Measurements from ENCODE around the gene FXR2.
A peak's percentile ranks its signal among the peaks of the same experiment; 100 is the strongest.

The FXR2 gene

GRCh38 chr17:7589204-7589868 is 25.4 kb downstream of the FXR2 start:
- no peak overlapping the region for H3K4me3 ChIP-seq (ENCODE audit: low read depth, low read length)
- TF ChIP-seq, protein P1, sequence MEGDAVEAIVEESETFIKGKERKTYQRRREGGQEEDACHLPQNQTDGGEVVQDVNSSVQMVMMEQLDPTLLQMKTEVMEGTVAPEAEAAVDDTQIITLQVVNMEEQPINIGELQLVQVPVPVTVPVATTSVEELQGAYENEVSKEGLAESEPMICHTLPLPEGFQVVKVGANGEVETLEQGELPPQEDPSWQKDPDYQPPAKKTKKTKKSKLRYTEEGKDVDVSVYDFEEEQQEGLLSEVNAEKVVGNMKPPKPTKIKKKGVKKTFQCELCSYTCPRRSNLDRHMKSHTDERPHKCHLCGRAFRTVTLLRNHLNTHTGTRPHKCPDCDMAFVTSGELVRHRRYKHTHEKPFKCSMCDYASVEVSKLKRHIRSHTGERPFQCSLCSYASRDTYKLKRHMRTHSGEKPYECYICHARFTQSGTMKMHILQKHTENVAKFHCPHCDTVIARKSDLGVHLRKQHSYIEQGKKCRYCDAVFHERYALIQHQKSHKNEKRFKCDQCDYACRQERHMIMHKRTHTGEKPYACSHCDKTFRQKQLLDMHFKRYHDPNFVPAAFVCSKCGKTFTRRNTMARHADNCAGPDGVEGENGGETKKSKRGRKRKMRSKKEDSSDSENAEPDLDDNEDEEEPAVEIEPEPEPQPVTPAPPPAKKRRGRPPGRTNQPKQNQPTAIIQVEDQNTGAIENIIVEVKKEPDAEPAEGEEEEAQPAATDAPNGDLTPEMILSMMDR (IDR thresholded peaks at IDR 0.05; ENCODE audit: control insufficient read depth, extremely low read depth, insufficient read depth) = peak; percentile 80
- DNase-seq (ENCODE audit: low read depth) = peak; percentile 27

- no peak for DNase-seq (ENCODE audit: low read depth)
- TF ChIP-seq, protein P1 (IDR thresholded peaks at IDR 0.05; ENCODE audit: control insufficient read depth, extremely low read depth, insufficient read depth) = no peak
- H3K4me3 ChIP-seq (ENCODE audit: low read depth, low read length) = no peak overlapping the region
Measured at GRCh38 chr17:7588553-7589203, 26.0 kb downstream of the FXR2 start.

GRCh38 chr17:7587420-7588151 is 27.1 kb downstream of the FXR2 start:
- TF ChIP-seq, protein P1 (IDR thresholded peaks at IDR 0.05; ENCODE audit: control insufficient read depth, extremely low read depth, insufficient read depth) = no peak
- no peak overlapping the region for H3K4me3 ChIP-seq (ENCODE audit: low read depth, low read length)
- DNase-seq (ENCODE audit: low read depth) = no peak

GRCh38 chr17:7586673-7587419 is 27.9 kb downstream of the FXR2 start:
- TF ChIP-seq, protein P1 (IDR thresholded peaks at IDR 0.05; ENCODE audit: control insufficient read depth, extremely low read depth, insufficient read depth) = peak; percentile 55
- H3K4me3 ChIP-seq (ENCODE audit: low read depth, low read length) = no peak overlapping the region
- no peak for DNase-seq (ENCODE audit: low read depth)

DNA sequence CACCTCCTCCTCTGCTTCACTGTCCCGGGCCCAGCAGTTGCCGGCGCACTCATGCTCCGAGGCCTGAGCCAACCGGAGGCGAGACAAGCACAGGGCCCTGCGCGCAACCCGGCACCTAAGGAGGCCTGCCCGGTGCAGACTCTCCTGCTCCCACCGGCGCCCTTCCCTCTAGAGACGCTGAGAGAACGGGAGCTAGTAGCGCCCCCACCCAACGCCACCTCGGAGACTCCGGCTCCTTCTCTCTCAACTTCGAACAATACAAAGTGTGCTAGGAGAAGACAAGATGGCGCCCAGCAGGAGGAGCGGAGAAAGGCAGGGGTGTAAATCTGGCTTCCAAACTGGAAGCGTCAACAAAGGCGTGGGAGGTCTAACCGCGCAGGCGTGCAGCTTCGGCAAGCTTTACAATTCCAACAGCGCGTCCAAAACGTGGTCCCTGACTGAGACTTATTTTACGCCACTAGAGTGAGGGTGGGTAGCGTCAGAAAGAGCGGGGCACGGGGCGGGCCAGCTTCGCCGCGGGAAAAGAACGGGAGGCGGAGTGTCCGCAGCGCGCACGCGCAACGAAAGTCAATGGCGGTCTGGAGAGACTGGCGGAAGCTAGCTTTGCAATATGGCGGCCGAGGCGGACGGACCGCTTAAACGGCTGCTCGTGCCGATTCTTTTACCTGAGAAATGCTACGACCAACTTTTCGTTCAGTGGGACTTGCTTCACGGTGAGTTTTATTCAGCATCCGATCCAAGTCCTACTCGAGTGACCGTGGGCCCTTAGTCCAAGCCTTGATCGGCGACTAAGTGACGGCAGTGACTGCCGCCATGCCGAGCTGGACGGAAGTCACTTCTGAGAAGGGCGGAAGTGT is 31.2 kb downstream of the FXR2 start, which contains the start of gene MPDU1:
TSS of gene MPDU1 (plus strand) at position 600 of the 857 bp plus-strand sequence. CDS start at position 611, 11 bp downstream.
- DNase-seq (ENCODE audit: low read depth) = peak; percentile 97
- TF ChIP-seq, protein P1 (IDR thresholded peaks at IDR 0.05; ENCODE audit: control insufficient read depth, extremely low read depth, insufficient read depth) = no peak
- peak within 1 kb of the TSS; percentile 91 for H3K4me3 ChIP-seq (ENCODE audit: low read depth, low read length)
